GM18511 (cell line): Measurements from ENCODE around the gene KRT26.
"Not testable (repeated sequence)": the region's sequence is repeated elsewhere in the genome, so short reads cannot be mapped to it uniquely, and the experiment has no call there.

ENCODE experiments used
- ATAC-seq: cut with Tn5 transposase; IDR thresholded peaks from one replicate; pipeline ENCODE4 v1.9.1; 2021; ENCODE audit warnings: mild to moderate bottlenecking, moderate library complexity; ENCODE audit not compliant: unreplicated experiment

Gene KRT26, protein sequence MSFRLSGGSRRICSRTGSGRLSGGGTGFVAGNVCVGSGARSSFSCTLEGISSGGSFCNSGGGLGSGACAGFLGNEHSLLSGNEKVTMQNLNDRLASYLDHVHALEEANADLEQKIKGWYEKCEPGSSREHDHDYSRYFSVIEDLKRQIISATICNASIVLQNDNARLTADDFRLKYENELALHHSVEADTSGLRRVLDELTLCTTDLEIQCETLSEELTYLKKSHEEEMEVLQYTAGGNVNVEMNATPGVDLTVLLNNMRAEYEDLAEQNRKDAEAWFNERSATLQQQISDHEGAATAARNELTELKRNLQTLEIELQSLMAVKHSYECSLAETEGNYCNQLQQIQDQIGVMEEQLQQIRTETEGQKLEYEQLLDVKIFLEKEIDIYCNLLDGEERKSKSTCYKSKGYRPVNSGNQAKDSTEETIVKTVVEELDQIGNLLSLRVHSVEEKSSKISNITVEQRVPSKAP

DNA sequence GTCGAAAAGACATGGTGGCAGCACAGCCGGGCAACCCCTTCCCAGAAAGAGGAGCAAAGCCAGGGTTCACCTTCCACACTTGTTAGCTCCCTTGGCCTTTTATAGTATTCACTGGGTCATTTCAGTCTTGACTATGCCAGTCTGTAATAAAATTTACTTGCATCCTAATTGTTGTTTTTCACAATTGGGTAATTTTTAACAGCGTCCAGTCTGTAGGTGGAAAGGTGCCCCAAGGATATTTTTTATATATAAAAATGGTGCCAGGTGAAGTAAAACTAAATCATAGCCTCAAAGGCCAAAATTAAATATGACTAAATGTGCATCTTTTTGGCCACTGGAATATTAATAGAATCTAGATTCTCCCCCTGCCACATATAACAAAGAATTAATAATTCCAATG is at the start of gene KRT26:
KRT26 (minus strand) TSS at position 101 of the 400 bp plus-strand sequence; CDS start at position 13, 88 bp downstream.
- no peak for ATAC-seq

DNA sequence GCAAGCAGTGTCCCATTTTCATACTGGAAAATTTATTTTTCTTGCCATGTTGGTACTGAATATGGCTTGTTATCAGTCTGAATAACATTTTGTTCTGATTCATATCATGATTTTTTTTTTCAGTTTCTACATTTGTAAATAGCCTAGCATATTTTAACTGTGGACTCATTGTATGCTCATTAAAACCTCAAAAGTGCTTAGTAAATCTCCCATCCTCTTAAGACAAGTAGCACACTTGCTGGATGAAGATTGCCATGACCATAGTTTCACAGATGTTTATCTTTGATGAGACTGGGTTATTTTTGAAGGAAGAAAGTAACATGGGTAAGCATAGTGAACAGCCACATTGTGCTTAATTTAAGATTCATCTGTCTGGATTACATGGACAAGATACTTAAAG is 49.5 kb upstream of the KRT26 start:
- ATAC-seq: no peak

DNA sequence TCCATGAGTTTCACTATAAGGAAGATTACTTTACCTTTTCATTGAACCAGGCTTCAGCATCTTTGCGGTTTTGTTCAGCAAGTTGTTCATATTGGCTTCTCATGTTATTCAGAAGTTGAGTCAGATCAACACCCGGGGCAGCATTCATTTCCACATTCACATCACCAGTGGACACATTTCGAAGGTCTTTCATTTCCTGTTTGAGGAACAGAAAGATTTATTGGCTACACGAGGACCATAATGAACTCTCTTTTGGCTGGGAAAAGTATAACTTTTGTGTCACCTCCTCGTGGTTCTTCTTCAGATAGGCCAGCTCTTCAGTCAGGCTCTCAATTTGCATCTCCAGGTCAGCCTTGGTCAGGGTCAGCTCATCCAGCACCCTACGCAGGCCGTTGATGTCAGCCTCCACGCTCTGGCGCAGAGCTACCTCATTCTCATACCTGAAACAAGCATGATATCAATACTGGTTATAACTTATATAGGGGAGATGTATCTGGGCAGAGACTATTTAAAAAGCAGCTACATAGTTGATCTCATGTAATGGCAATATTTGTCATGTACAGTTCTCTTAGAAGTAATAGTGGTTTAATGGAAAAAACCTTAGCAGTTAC is 48.3 kb upstream of the KRT26 start:
- ATAC-seq: no peak

DNA sequence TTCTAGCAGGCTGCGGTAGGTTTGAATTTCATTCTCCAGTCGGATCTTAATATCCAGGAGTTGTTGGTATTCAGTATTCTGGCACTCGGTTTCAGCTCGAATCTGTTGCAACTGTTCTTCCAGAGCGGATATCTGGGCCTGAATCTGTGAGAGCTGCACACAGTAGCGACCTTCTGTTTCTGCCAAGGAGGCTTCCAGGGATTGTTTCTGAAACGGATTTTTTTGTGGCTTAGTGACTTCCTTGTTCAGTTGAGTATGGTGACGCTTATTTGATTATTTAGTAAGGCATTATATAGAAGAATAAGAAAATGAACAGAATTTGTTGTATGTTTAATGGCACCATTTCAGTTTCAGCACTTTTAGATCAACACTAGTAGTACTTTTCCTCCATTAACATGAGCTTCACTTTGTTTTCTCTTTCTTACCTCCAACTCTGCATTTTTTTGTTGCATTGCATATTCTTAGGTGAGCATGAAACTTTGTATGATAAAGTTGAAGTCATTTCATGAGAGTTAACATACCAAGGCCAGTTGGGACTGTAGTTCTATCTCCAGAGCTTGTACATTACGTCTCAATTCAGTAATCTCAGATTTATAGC is 47.6 kb upstream of the KRT26 start:
- no peak for ATAC-seq

DNA sequence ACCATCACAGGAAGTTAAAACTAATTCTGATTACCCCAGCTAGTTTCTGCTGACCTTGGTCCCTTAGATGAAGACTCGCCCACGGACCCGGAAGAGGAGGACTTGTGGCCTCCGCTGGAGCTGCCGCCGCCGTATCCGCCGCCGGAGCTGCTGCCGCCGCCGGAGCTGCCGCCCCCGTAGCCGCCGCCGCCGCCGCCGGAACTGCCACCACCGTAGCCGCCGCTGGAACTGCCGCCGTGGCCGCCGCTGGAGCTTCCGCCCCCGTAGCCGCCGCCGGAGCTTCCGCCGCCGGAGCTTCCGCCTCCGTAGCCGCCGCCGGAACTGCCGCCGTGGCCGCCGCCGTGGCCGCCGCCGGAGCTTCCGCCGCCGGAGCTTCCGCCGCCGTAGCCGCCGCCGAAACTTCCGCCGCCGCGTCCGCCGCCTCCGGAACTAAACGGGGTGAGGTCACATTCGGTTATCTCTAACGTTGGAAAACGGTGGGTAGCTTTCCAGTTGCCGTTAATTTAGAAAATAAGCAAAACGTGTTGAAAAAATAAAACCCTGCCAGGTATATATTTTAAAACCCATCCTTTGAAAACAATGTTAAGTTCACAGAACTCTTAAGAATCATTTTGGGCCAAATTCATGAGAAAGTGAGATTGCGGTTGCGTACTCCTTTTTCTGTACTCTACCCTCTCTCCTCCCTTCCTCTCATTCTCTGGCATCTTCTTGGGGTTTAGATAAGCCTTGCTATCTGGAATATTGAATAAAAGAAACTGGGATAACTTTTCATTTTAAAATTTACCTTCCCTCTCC is 46.9 kb upstream of the KRT26 start:
- peak; percentile 90 for ATAC-seq

DNA sequence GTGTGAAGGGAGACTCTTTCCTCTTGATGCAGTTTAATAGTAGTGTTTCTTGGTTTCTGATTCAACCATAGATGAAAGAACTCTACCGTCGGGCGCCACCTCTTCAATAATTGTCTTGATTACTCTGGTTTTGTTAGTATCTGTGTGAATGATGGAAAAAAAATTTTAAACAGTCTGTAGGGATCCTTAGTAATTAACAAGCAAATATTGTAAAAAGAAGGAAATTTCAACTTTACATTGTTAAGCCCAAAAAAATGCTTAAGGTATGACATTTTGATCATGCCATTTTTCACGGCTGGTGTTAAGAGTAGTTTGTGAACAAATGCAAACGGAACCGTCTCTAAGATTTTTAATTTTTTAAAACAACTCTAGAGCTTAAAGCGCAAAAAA is 46.3 kb upstream of the KRT26 start:
- no peak for ATAC-seq

DNA sequence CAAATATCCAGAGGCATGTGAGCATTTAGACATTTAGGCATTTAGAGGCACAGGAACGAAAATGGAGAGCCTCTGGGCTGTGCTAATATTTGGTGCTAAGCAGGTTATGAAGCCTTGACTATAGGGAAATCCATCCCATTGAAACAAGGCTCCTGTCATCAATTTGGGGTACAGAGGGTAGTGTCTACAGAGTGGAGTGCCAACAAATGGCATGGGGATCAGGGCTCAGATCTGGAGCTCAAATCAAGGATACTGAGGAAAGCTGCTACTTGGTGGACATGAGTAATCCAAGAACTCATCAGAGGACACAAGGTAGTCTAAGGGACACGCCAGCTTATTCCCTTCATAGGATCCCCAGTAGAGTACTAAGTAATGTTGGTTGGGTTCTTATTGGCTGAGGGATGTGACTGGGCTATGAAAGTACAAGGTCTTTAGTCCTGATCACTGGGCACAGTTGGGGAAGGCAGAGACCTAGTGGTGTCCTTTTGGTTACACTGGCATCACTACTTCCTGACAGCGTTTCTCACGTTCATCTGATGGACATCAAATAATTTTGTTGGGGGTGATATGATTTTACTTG is 45.2 kb upstream of the KRT26 start:
- no peak for ATAC-seq

DNA sequence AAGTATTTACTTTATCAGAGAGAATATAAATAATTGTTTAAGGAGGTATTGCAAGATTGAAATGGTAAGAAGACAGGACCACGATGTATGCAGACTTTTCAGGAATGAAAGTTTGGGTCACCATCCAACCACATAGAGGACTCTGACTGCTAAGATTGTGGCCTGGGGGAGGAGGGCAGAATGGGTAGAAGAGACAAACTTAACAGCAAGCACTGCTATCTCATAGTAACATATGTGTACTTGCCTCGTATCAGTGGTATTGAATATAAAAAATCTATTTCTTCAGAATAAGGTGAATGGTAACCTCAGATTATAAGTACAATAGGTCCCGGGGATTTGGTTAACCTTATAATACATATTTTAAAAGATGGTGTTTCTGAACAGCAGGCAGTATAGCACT is 44.6 kb upstream of the KRT26 start:
- no peak for ATAC-seq

DNA sequence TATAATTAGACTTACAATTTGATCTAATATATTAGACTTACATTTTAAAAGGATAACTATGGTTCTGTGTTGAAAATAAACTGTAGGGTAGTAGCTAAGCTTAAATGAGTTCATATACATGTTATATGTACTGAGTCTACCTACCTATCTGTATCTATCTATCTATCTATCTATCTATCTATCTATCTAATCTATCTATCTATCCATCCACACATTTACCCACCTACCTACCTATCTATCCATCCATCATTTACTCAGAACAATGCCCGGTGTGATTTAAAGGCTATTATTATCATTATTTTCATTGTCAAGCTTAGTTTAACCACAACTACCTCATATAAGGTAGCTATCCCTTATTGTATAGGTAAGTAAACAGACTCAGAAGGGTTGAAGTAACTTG is 43.4 kb upstream of the KRT26 start:
- ATAC-seq: no peak

DNA sequence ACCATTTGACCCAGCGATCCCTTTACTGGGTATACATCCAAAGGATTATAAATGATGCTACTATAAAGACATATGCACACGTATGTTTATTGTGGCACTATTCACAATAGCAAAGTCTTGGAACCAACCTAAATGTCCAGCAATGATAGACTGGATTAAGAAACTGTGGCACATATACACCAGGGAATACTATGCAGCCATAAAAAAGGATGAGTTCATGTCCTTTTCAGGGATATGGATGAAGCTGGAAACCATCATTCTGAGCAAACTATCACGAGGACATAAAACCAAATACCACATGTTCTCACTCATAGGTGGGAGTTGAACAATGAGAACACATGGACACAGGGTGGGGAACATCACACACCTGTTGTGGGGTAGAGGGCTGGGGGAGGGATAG is 42.7 kb upstream of the KRT26 start:
- not testable (repeated sequence) for ATAC-seq

DNA sequence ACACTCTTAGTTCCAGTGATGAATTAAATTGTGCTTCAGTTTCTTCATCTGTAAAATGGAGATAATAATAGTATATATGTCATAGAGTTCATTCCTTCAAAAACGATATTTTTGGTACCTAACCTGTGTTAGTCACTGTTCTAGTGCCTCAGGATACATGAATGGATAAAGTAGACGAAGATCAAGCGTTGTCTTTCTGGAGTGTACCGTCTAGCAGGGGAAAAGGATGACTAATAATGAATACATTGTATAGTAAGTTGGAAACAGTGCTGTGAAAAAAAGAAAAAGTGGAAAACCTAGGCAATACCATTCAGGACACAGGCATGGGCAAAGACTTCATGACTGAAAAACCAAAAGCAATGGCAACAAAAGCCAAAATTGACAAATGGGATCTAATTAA is 41.8 kb upstream of the KRT26 start:
- ATAC-seq: no peak

DNA sequence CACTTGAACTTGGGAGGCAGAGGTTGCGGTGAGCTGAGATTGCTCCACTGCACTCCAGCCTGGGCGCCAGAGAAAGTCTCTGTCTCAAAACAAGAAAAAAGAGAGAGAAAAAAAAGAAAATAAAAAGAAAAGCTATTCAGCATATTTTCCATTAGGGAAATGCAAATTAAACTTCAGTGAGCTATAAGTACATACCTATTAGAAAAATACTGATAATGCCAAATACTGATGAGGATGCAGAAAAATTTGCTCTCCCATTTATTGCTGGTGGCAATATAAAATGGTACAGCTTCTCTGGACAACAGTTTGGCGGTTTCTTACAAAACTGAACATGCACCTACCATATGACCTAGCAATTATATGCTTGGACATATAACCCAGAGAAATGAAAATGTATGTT is 40.6 kb upstream of the KRT26 start:
- ATAC-seq: no peak

DNA sequence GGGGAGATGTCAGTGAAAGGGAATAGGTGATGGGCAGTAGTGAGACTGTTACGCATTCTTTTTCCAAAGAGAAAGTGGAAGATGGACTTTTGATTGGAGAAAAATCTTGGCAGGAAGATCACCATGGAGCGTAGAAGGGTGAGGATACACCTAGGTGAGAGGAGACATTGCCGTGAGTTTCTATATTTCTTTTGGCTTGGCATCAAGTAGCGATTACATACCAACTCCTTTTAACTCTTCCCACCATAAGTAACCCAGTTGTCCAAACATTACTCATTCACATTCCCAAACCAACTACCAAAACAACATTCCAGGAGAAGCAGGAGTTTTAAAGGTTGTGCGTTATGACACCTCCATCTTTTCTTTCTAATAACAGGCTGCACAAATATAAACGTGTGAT is 38.5 kb upstream of the KRT26 start:
- ATAC-seq: no peak

DNA sequence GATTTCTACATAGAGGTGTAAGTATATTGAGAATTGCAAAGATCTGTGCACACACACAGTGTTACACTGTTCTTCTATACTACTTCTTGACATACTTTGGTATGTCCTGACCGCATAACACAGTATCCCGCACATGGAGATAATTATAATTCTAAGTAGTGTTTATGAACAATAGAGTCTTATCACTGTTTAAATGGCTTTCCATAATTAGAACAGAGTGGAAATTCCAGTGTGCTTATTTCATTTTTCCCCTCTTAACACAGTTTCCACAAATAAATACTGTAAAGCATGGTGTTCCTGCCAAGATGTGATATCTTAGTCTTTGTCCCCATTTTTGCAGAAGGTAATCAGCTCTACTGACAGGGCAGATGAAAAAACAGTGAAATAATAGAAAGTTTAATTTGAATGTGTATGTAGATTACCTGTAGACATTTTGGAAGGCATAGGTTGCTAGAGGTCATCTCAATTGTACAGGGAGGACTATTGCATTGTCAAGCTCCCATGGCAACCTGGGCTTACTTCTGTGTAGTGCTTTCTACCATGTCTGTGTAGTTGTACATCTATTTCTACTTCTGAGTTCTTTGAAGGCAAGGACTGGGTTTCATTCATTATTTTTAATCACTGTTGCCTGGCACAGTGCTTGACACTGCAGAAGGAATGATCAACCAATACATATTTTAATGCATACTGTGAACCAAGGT is 37.9 kb upstream of the KRT26 start:
- no peak for ATAC-seq

DNA sequence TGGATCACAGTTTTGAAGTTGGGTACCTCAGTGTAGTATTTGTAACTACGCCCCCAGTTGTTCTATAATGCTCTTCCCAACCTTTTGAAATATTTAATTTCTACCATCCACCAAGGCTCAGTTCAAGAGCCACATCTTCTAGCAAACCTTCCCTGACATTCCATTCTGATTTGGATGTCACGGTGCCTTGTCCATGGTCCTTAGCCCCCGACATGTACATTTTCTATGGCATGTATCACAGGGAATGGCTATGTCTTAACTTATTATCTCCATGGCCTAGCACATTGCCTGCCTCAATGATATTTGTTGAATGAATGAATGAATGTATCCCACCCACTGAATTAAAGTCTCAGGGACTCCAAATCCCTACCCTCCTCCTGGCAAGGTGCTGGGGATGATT is 34.1 kb upstream of the KRT26 start:
- ATAC-seq: no peak

DNA sequence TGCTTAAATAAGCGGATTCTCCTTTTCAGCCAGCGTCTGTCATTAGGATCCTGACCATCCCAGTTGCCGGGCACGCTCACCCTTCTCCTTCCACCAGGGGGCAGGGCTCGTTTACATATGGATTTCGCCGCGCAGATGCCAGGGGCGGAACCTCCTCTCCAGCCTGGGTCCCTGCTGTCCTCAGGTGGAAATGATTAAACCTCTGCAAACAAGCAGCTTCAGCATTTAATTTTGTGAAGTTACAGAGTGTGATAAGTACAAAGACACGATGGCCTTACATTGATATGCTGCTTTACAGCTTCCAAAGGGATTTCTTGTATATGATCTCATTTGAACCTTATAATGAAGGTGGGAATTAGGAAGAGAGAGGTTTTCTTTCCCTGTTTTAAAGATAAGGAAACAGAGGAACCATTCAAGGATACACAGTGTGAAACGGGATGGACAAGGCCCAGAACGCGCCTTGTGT is 31.6 kb upstream of the KRT26 start:
- ATAC-seq: no peak

DNA sequence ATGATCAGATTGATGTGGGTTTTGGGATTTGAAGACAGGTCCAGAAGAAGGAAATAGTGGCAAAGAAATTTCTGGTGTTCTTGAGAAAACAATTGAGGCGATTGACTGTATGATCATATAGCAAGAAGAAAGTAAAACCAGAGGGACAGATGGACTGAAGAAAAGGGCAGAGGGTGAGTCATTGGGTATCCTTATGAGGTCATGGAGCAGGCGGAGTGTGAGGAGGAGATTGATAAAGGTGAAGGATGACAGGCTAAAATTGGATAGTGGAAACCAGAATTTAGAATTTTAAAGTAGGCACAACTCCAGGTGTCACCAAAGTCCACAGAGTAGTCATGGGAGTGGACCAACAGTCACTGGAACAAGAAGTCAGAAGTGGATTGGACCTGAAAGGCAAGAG is 29.2 kb upstream of the KRT26 start:
- no peak for ATAC-seq

DNA sequence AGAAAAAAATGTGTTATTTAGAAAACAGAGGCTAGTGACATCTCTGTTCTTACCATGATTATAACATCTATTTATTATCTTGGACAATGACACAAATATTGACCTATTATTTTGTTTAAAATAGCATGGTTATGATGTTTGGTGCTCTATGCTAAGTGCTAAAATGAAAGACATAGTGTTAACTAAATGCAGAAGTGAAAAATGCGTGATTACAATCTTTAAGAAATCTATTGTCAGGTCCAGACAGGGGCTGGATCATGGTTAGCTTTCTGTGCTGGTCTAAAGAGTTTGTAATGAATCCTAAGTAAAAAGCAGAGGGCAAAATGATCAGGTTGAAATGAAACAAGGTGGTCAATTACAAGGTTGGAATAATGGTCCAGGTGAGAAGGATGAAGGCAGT is 28.4 kb upstream of the KRT26 start:
- ATAC-seq: no peak

DNA sequence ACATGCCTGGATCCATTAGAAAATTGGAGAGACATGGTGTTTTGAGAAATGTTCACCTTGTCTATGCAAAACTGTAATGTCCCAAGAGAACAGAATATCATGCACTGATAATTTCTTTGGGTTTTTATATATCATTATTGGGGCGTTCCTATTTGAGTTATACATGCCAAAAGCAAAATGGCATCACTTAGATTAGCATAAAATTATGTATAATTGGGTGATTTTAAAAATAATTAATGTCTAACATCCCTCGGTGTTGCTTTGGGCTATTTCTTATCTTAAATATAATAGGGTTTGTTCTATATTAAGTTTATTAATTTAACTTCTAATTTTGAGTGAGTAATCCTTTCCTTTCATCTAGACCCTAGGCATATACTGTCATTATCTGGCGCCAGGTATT is 27.9 kb upstream of the KRT26 start, which contains the start of gene KRT28:
KRT28 (minus strand) TSS at position 101 of the 400 bp plus-strand sequence; CDS start at position 35, 66 bp downstream.
- no peak for ATAC-seq

DNA sequence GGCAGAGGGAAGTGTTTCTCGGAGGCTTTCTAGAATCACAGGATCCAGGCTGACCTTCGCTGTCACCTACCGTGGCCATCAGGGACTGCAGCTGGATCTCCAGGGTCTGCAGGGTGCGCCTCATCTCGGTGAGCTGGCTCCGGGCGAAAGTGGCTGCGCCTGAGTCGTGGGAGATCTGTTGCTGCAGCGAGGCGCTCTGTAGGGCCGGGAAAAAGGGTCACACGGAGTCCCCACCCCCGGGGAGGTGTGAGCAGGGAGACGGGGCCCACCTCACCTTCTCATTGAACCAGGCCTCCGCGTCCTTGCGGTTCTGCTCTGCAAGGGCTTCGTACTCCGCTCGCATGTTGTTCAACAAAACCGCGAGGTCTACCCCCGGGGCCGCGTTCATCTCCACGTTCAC is 24.8 kb upstream of the KRT26 start:
- no peak for ATAC-seq
